T47D (cell line): ENCODE results near the gene PEX19.

Source experiments
- DNase-seq, 2 experiments: peaks; one replicate each; pipeline versions ENCODE4 v3.0.0 to v3.0.0-alpha.2; 2011 to 2012; ENCODE audit warnings: low read depth in 1 of 2, low spot score in 1 of 2
- JUND ChIP-seq: IDR thresholded peaks from 2 replicates; pipeline ENCODE4 v1.6.1; 2012; ENCODE audit warnings: low read depth
- in situ Hi-C: cut with HindIII; loops from 2 replicates; pipeline ENCODE4 v1.10.0; 2016; ENCODE audit warnings: low sequenced_read_pairs, low pct_unique_long_range_greater_than_20kb

Gene PEX19

DNA sequence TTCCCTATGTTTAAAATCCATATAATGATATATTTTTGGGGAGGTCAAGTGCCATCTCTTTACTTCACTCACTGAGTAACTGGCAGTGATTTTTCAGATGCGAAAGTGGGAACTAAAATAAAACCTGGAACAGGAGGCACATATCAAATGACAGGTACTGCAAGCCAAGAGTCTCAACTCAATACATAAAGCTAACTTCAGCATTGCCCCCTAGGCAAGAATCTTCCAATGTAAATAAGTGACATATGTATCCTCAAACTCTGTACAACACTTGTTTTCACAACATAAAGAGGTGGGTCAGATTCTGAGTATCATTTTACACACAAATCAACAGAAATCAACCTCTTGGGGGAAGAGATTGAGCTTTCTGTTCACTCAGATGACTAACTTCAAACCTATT is 40.7 kb downstream of the PEX19 start:
- in situ Hi-C loops: no loop called here
- peak in 1 of 2 experiments; percentile 72 for DNase-seq

DNA sequence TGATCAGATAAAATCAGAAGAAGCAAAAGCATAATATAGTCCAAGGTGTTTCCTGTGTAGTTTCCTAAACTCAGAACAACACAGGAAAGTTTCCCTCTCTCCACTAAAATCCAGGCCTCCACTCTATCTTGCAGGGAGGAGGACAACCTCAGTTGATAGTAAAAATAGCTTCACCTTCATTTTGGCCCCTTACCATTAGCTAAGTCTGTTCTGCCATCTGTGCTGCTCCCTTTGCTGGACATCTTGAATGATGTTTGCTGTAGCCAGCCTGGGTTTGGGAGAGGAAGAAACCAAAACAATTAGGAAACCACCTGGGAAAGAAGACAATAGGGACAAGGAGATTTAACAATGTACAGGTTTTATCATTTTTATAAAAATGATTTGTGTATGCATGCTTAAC is 41.2 kb downstream of the PEX19 start:
- TF ChIP-seq JUND: no peak
- DNase-seq: no peak
- in situ Hi-C loops: no loop called here

More for the DNA sequence above, 40.7 kb downstream of the PEX19 start:
- no peak for TF ChIP-seq JUND

DNA sequence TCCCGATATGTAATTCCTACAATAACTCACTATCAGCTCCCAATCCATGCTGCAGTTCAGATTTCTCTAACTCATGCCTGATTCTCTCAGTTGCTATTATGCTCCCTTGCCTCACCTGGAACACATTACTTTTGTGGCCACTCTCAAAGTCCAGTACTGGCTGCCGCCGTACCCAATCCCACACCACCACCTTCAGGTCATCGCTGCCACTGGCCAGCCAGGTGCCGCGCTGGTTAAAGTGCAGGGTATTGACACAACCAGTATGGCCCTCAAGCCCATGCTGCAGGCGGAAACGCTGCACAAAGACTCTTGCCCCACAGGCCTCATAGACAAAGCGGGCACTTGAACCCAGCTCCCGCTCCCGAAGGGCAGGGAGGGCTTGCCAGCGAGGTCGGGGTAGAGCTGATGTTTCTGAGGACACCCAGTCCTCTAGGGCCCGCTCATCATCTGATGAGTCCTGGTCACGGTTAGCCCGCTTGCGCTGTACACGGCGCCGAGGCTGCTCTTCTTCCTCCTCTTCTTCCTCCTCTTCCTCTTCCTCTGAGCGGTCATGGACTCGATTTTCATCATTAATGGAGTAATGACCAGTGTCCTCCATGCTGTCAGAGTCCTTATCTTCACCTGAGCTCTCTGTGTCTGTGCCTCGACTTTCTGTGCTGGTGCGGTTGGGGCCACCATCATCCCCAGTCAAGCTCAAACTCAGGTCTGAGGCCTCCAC is 45.2 kb downstream of the PEX19 start:
- TF ChIP-seq JUND: no peak
- DNase-seq: no peak
- in situ Hi-C loops: no loop called here

DNA sequence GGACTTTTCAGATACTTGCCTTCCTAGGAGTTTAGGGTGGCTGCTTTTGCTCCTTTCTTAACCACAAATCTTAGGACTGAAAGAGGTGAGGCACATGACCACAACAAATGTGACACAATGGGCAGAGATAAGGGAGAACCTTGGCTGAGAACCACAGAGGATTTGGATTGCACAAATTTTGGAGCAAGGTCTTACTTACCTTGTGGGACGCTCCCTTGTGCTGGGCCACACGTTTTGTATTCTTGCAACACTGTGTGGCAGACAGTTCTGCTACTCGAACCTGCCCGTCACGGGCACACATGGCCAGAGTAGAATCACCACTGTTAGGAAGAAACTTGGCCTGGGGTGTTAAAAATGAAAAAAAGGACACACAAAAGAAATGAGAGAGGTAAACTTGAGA is 46.5 kb downstream of the PEX19 start:
- in situ Hi-C loops: no loop called here
- no peak for TF ChIP-seq JUND
- DNase-seq: no peak

DNA sequence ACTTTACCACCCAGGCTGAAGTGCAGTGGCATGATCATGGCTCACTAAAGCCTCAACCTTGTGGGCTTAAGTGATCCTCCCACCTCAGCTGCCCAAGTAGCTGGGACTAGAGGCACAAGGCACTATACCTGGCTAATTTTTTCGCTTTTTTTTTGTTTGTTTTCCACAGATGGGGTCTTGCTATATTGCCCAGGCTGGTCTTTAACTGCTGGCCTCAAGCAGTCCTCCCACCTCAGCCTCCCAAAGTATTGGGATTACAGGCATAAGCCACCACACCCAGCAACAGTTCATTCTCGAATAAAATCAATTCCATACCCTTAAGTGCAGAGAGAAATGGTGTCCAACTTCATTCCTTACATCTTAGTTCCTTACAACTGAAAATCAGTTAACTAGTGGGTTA is 47.4 kb downstream of the PEX19 start:
- TF ChIP-seq JUND: no peak
- no peak for DNase-seq
- in situ Hi-C loops: no loop called here

DNA sequence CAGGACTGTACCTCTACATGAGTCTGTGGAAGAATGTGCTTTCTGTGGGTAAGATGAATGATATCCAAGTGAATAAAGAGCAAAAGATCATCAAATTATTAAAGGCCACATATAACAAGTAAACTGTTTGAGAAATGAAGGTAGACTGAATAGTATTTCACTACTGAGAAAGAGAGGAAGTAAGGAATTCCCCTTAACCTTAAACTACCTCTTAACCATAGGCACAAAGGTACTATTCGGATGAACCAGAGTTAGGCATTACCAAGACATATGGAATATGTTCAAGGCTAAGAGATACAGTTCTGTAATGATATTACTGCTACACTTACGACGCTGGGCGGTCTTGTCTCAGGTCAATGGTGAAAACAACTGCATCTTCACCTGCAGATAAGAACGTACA is 48.1 kb downstream of the PEX19 start:
- no peak for TF ChIP-seq JUND
- DNase-seq: no peak
- in situ Hi-C loops: no loop called here

DNA sequence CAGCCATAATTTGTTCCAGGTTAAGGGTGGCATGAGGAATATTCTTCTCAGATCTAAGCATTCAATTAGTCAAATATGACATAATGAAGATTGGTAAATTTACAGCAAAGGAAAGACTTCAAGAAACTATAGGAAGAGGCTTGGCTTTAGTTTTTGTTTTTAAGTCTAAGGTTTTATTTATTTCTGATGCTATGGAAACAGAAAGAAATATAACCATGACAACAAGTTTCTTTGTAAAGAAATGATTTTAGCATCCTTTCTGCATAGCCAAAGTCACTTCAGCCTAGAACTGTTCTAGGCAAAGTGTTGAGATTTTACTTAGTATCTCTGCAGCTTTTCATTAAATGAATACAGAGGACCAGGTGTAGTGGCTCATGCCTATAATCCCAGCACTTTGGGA is 52.0 kb downstream of the PEX19 start:
- in situ Hi-C loops: no loop called here
- no peak for TF ChIP-seq JUND
- no peak for DNase-seq

DNA sequence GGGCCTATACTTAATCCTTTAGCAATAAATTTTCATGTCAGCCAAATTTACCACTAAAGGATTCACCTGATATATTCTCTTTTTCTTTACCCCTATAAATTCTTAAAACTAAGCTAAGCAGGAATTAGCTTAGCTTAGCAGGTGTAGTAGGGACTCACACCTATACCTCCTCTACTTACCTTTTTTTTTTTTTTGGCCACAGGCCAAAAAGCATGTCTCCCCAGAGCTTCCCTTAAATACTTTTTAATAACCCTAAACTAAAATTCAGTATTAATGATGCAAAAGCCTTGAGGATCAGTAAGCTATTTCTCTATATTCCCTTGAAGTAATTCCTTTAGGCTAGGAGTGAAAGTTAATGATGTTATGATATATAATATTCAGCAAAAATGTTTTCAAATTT is 56.5 kb downstream of the PEX19 start:
- DNase-seq: no peak
- in situ Hi-C loops: no loop called here
- no peak for TF ChIP-seq JUND

DNA sequence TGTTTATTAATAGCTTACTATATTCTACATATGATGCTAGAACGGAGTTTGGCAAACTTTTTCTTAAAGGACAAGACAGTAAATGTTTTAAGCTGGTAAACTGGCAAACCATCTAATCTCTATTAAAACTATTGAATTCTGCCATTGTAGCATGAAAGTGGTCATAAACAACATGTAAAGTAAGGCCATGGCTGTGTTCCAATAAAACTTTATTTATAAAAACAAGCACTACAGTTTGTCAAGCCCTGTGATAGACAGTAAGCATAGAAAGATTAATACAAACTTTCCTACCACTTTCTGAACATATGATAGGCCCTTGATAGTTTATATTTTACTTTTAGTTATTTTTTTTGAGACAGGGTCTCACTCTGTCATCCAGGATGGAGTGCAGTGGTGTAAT is 57.4 kb downstream of the PEX19 start:
- in situ Hi-C loops: no loop called here
- no peak for TF ChIP-seq JUND
- DNase-seq: no peak

DNA sequence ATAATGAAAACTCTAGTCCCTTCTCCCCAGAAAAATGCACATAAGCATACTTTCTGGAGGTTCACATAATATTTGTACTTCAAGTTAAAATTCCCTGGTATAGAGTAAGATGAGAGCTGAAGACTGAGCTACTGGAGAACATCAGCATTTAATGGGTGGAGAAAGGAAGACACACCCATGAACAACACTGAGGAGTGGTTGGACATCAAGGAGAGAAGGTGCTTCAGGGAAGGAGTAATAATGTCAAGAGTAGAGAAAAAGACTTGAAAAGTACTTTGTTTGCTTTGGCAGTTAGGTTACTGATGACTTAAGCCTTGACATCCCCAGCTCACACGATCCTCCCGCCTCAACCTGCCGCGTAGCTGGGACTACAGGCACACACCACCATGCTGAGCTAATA is 57.9 kb downstream of the PEX19 start:
- DNase-seq: no peak
- TF ChIP-seq JUND: no peak
- in situ Hi-C loops: no loop called here
